Heart left ventricle (tissue), 16 donors: ENCODE measurements around the gene KAT8. TPM values are rescaled to one million over a fixed set of nuclear protein-coding genes. Genes with fewer than 3 reads are reported as not detected.
A peak's percentile ranks its signal among the peaks of the same experiment; 100 is the strongest.

Source experiments
- ATAC-seq, 4 donors: fragments of 200-7000 bp; cut with Tn5 transposase; one replicate each; pipeline ENCODE4 v1.9.1; 2020 to 2022; ENCODE audit warnings: moderate library complexity in 4 of 4, mild to moderate bottlenecking in 3 of 4, moderate number of reproducible peaks in 1 of 4
- DNase-seq, 5 donors: peaks; one replicate each; pipeline ENCODE4 v3.0.0-alpha.2; 2020
- H3K27ac ChIP-seq, 12 donors: fragments of 200-600 bp; sonication (generic) in 4 of 12; one replicate each; pipeline versions ENCODE4 v1.5.0 to v1.8.0; 2016 to 2022; ENCODE audit warnings: mild to moderate bottlenecking in 2 of 12
- H3K27me3 ChIP-seq, 9 donors: fragments of 200-600 bp; sonication (generic) in 2 of 9; one replicate each; pipeline versions ENCODE4 v1.5.1 to v1.8.0; 2016 to 2022; ENCODE audit warnings: mild to moderate bottlenecking in 3 of 9
- H3K36me3 ChIP-seq, 9 donors: fragments of 200-600 bp; sonication (generic) in 2 of 9; one replicate each; pipeline versions ENCODE4 v1.5.0 to v1.8.0; 2018 to 2022; ENCODE audit warnings: mild to moderate bottlenecking in 2 of 9
- H3K4me1 ChIP-seq, 12 donors: fragments of 200-600 bp; sonication (generic) in 4 of 12; one replicate each; pipeline versions ENCODE4 v1.5.0 to v1.8.0; 2016 to 2022; ENCODE audit warnings: mild to moderate bottlenecking in 3 of 12
- H3K4me3 ChIP-seq, 12 donors: fragments of 200-600 bp; sonication (generic) in 4 of 12; one replicate each; pipeline versions ENCODE4 v1.5.0 to v1.8.0; 2017 to 2022; ENCODE audit warnings: mild to moderate bottlenecking in 9 of 12, moderate library complexity in 4 of 12
- H3K9me3 ChIP-seq, 12 donors: fragments of 200-600 bp; sonication (generic) in 4 of 12; one replicate each; pipeline versions ENCODE4 v1.5.0 to v1.8.0; 2016 to 2022; ENCODE audit warnings: mild to moderate bottlenecking in 1 of 12
- CTCF ChIP-seq, 12 donors: fragments of 200-600 bp; sonication (generic) in 4 of 12; IDR thresholded peaks; one replicate each; pipeline versions ENCODE4 v1.5.0 to v1.8.0; 2018 to 2022; ENCODE audit warnings: antibody characterized with exemption in 12 of 12, mild to moderate bottlenecking in 5 of 12
- POLR2A ChIP-seq, 2 donors: fragments of 450-650 bp; IDR thresholded peaks; one replicate each; pipeline ENCODE4 v1.6.1; 2017; ENCODE audit warnings: antibody characterized with exemption in 2 of 2, mild to moderate bottlenecking in 2 of 2, moderate library complexity in 2 of 2
- WGBS, 4 donors: extraction: QIAGEN DNeasy Blood & Tissue Kit in 2 of 4; methylation state at CpG; one replicate each; pipeline versions ENCODE4 v1.1.5 to v1.1.7; 2013 to 2018; 5-methylcytosine and 5-hydroxymethylcytosine counted together
- intact Hi-C, 10 donors: fragments of 100-400 bp; cut with DNase I; formaldehyde crosslinking; loops; one replicate each; pipeline versions ENCODE4 v1.11.1 to v1.14.2; 2022
- polyA plus RNA-seq, 2 donors: library from polyadenylated mRNA; stranded (reverse); fragments of 200-250 nt; gene quantifications; one replicate each; pipeline ENCODE4 v1.2.3, GENCODE V29; 2013
- total RNA-seq, 9 donors: library from RNA; depleted of rRNA in 2 of 9; stranded (reverse); fragments of >200 nt in 2 of 9; fragmentation: NEBNext Ultra II Directional in 3 of 9; extraction: Animal tissue kit (Norgen Biotek cat#: 25700) in 3 of 9; gene quantifications; one replicate each; pipeline versions ENCODE4 v1.1.0 to v1.2.4, GENCODE V29; 2016 to 2023
- donor health status: ischemic (EF 13 %, LVEDD 7.1; RV severe dilation, severe dysfunction).
- donor health status: healthy with polysubstance abuse.
- donor health status: DM: no; HTN: yes; CAD: no.
- donor health status: DM: no; HTN: no; CAD: no.
- donor health status: ischemic (EF 25% LVEDD 6.9; RV normal size, moderate dysfunction).
- donor health status: ischemic (EF 25% LVEDD 5.7; RV mildly dilated, moderate dysfunction).
- donor health status: healthy.
- donor health status: DM: yes; HTN: yes; CAD: no.
- donor health status: ischemic (EF 35%, LVEDD 5.7; RV mildly dilated, moderate dysfunction).
- donor health status: nonischemic (EF 11% LVEDD 7.7; RV severe dilation, severe dysfunction).
- donor health status: DM: yes; HTN: yes; CAD: no.
- donor health status: PGD.
- donor health status: ischemic (EF 29% LVEDD 5.4; RV normal size, mild dysfunction).
- donor health status: nonischemic (EF 23%, LVEDD 6.1; RV moderate dilation, normal function).

The KAT8 gene
- total and polyA plus RNA-seq, 11 donors = 52.8 to 83.2 (median 64.7) TPM

- H3K36me3 ChIP-seq = peaks cover 0 to 57% (median 51%) of the 10 kb centered on the region in 9 donors
- no peaks in the 10 kb centered on the region for H3K27me3 ChIP-seq
- intact Hi-C loops = loop anchor here in 5 of 10 donors (10.0 kb wide), 6 partner anchors 92 to 378 kb away; partner anchors contain the start of genes ARMC5 (in 1 of the 5), FUS (in 1 of the 5), HSD3B7 (in 1 of the 5) and SETD1A (in 1 of the 5)
- H3K9me3 ChIP-seq = no peaks in the 10 kb centered on the region
- DNase-seq = no peak
- H3K27ac ChIP-seq = no peak overlapping the region
- peaks cover 3 to 38% (median 24%) of the 10 kb centered on the region in 12 donors for H3K4me1 ChIP-seq
- TF ChIP-seq CTCF (IDR thresholded peaks at IDR 0.05) (no peak), POLR2A (IDR thresholded peaks at IDR 0.05) (no peak)
- 62 to 80% (median 71%) methylated on average over 10 to 16 of the region's 16 CpGs for WGBS, 4 donors
- H3K4me3 ChIP-seq = no peak overlapping the region
- ATAC-seq = no peak
Measured at GRCh38 chr16:31076319-31076718, 41.1 kb upstream of the KAT8 start.

- no peaks in the 10 kb centered on the region for H3K27me3 ChIP-seq
- no peak overlapping the region for H3K27ac ChIP-seq
- no peak overlapping the region for H3K4me3 ChIP-seq
- H3K9me3 ChIP-seq = no peaks in the 10 kb centered on the region
- TF ChIP-seq CTCF (IDR thresholded peaks at IDR 0.05) (no peak), POLR2A (IDR thresholded peaks at IDR 0.05) (no peak)
- ATAC-seq (no peak), DNase-seq (peak in 1 of 5 donors; percentile 12)
- WGBS, 4 donors = 90 to 99% (median 96%) methylated on average over 12 to 13 of the region's 13 CpGs
- H3K4me1 ChIP-seq = peaks cover 2 to 38% (median 20%) of the 10 kb centered on the region in 12 donors
- intact Hi-C loops = loop anchor here in 5 of 10 donors (10.0 kb wide), 6 partner anchors 92 to 378 kb away; partner anchors contain the start of genes ARMC5 (in 1 of the 5), FUS (in 1 of the 5), HSD3B7 (in 1 of the 5) and SETD1A (in 1 of the 5)
- H3K36me3 ChIP-seq = peaks cover 0 to 62% (median 55%) of the 10 kb centered on the region in 9 donors
Measured at GRCh38 chr16:31077024-31077423, 40.4 kb upstream of the KAT8 start.

GRCh38 chr16:31077592-31078396 lies 39.7 kb upstream of the KAT8 start:
- intact Hi-C loops = loop anchor here in 5 of 10 donors (10.0 kb wide), 6 partner anchors 93 to 377 kb away; partner anchors contain the start of genes ARMC5 (in 1 of the 5), FUS (in 1 of the 5), HSD3B7 (in 1 of the 5) and SETD1A (in 1 of the 5)
- Histone ChIP-seq H3K36me3 (peaks cover 0 to 69% (median 63%) of the 10 kb centered on the region in 9 donors), H3K9me3 (no peaks in the 10 kb centered on the region), H3K4me3 (no peak overlapping the region), H3K4me1 (peaks cover 0 to 37% (median 15%) of the 10 kb centered on the region in 12 donors), H3K27ac (no peak overlapping the region), H3K27me3 (no peaks in the 10 kb centered on the region)
- WGBS, 4 donors = 92 to 93% (median 92%) methylated on average over 24 to 30 of the region's 30 CpGs
- no peak for ATAC-seq
- no peak for DNase-seq
- TF ChIP-seq POLR2A (IDR thresholded peaks at IDR 0.05) (no peak), CTCF (IDR thresholded peaks at IDR 0.05) (no peak)
